ENCODE measurements around the gene POM121. TPM values are rescaled to one million over a fixed set of nuclear protein-coding genes. Genes with fewer than 3 reads are reported as not detected.
"Not testable (repeated sequence)": the region's sequence is repeated elsewhere in the genome, so short reads cannot be mapped to it uniquely, and the experiment has no call there.

The POM121 gene
- total and polyA plus RNA-seq, 4 donors: 7.6 to 31.9 (median 23.5) TPM

- H3K36me3 ChIP-seq (ENCODE audit: control insufficient read depth in 1 of 2, insufficient read depth in 2 of 2, low read length in 1 of 2); H3K4me3 ChIP-seq (ENCODE audit: low read length in 2 of 2); ATAC-seq (ENCODE audit: low FRiP score); H3K4me1 ChIP-seq (ENCODE audit: control insufficient read depth in 1 of 2, insufficient read depth in 2 of 2, low read length in 2 of 2); DNase-seq; H3K27me3 ChIP-seq (ENCODE audit: control insufficient read depth in 1 of 2, insufficient read depth in 2 of 2, low read length in 1 of 2); H3K27ac ChIP-seq (ENCODE audit: low read depth in 1 of 2, low read length in 2 of 2); H3K9me3 ChIP-seq (ENCODE audit: control insufficient read depth, low read length); intact Hi-C loops (cut with DNase I): not testable (repeated sequence)
- WGBS, 2 donors: no CpG with 5 or more reads among the region's 11 CpGs
Observed at GRCh38 chr7:72997887-72998468, 73.1 kb downstream of the POM121 start.

Other genes starting within 250 kb of the POM121 start
- gene TYW1B, start 96.9 kb upstream of the POM121 start, total RNA-seq: 1 to 10 TPM; 2.5 to 3.8 TPM
- 1 to 10 TPM; 1.0 to 1.7 TPM for gene TYW1B, start 96.9 kb upstream of the POM121 start, polyA plus RNA-seq
- gene TRIM74, start 44.4 kb downstream of the POM121 start, total RNA-seq: under 1 TPM; 0.69 to 0.84 TPM
- gene TRIM74, start 44.4 kb downstream of the POM121 start, polyA plus RNA-seq: not detected
- gene SPDYE8, start 104.7 kb downstream of the POM121 start, total RNA-seq: not detected
- gene SPDYE8, start 104.7 kb downstream of the POM121 start, polyA plus RNA-seq: not detected
- not detected for gene SPDYE11, start 132.8 kb downstream of the POM121 start, total RNA-seq
- gene SPDYE11, start 132.8 kb downstream of the POM121 start, polyA plus RNA-seq: not detected
- not detected for gene SPDYE9, start 160.9 kb downstream of the POM121 start, total RNA-seq
- not detected for gene SPDYE9, start 160.9 kb downstream of the POM121 start, polyA plus RNA-seq